NAMALWA (cell line): ENCODE results near the gene RNF213.

Experiments used
- DNase-seq: peaks from one replicate; pipeline ENCODE4 v3.0.0-alpha.2; 2015; ENCODE audit warnings: low spot score

Gene RNF213

GRCh38 chr17:80260791-80261158 is at the start of gene RNF213:
Gene RNF213 (plus strand): TSS chr17:80260852. CDS start chr17:80263682, 2,830 bp downstream.
- DNase-seq: peak; percentile 80

GRCh38 chr17:80212109-80212508 is 48.5 kb upstream of the RNF213 start:
- no peak for DNase-seq

- no peak for DNase-seq
Observed at GRCh38 chr17:80212511-80212910, 48.1 kb upstream of the RNF213 start.

GRCh38 chr17:80212962-80213642 is 47.5 kb upstream of the RNF213 start:
- DNase-seq: no peak

- no peak for DNase-seq
Observed at GRCh38 chr17:80213643-80213975, 47.0 kb upstream of the RNF213 start.

GRCh38 chr17:80214012-80214877 is 46.4 kb upstream of the RNF213 start:
- DNase-seq: no peak

GRCh38 chr17:80214878-80215210 is 45.8 kb upstream of the RNF213 start:
- no peak for DNase-seq

GRCh38 chr17:80216473-80217456 is 43.9 kb upstream of the RNF213 start:
- no peak for DNase-seq

GRCh38 chr17:80217703-80218362 is 42.8 kb upstream of the RNF213 start:
- DNase-seq: no peak

- DNase-seq: no peak
Observed at GRCh38 chr17:80218391-80218790, 42.3 kb upstream of the RNF213 start.

GRCh38 chr17:80219013-80219762 is 41.5 kb upstream of the RNF213 start:
- peak; percentile 96 for DNase-seq

- no peak for DNase-seq
Observed at GRCh38 chr17:80219763-80220053, 40.9 kb upstream of the RNF213 start.

GRCh38 chr17:80220054-80220735 is 40.5 kb upstream of the RNF213 start, which contains the start of the genes SGSH and SLC26A11:
Gene SGSH (minus strand): TSS chr17:80220333. CDS start chr17:80220313, 20 bp downstream.
Gene SLC26A11 (plus strand): TSS chr17:80220427. CDS start chr17:80221561, 1,134 bp downstream.
- peak; percentile 49 for DNase-seq

- DNase-seq: no peak
Observed at GRCh38 chr17:80220736-80221215, 39.9 kb upstream of the RNF213 start.

GRCh38 chr17:80221351-80222105 is 39.1 kb upstream of the RNF213 start:
- DNase-seq: no peak

GRCh38 chr17:80222376-80223141 is 38.1 kb upstream of the RNF213 start:
- no peak for DNase-seq

- DNase-seq: no peak
Observed at GRCh38 chr17:80223142-80223815, 37.4 kb upstream of the RNF213 start.

GRCh38 chr17:80223838-80224497 is 36.7 kb upstream of the RNF213 start:
- no peak for DNase-seq
